ENCODE results near the gene PRKCH.

DNA sequence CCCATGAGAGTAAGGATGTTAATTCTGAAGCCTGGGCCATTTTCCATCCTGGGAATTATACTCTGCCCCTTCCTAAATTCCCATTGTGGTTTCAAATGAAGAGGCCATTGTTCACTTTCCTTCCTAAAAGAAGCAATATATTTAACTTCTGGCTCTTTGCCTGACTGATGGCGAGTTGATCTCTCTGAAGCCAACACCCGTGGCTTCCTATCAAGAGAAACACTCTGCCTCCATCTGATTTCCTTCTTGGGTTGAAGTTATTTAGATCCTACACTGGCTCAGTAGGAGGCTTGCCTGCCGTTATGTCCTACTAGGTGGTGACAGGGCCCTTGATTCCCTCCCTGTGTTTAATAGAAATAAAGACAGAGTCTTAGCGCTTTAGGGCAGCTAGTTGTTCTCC lies 97.4 kb downstream of the PRKCH start:
- TF ChIP-seq, protein P1, sequence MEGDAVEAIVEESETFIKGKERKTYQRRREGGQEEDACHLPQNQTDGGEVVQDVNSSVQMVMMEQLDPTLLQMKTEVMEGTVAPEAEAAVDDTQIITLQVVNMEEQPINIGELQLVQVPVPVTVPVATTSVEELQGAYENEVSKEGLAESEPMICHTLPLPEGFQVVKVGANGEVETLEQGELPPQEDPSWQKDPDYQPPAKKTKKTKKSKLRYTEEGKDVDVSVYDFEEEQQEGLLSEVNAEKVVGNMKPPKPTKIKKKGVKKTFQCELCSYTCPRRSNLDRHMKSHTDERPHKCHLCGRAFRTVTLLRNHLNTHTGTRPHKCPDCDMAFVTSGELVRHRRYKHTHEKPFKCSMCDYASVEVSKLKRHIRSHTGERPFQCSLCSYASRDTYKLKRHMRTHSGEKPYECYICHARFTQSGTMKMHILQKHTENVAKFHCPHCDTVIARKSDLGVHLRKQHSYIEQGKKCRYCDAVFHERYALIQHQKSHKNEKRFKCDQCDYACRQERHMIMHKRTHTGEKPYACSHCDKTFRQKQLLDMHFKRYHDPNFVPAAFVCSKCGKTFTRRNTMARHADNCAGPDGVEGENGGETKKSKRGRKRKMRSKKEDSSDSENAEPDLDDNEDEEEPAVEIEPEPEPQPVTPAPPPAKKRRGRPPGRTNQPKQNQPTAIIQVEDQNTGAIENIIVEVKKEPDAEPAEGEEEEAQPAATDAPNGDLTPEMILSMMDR (IDR thresholded peaks at IDR 0.05; ENCODE audit: poor library complexity), result no peak
- TF ChIP-seq EZH2 (IDR thresholded peaks at IDR 0.05; ENCODE audit: borderline replicate concordance) (no peak), EZH2phosphoT487 (IDR thresholded peaks at IDR 0.05; ENCODE audit: low read depth, severe bottlenecking, unreplicated experiment) (no peak)

Measured in hepatocyte (in vitro differentiated cells).